HG02759 (cell line): ENCODE results near the gene KIF23.

Experiments used
- ATAC-seq: cut with Tn5 transposase; IDR thresholded peaks from one replicate; pipeline ENCODE4 v1.9.1; 2021; ENCODE audit warnings: mild to moderate bottlenecking, moderate library complexity; ENCODE audit not compliant: unreplicated experiment

The KIF23 gene

GRCh38 chr15:69486481-69487110, 72.4 kb downstream of the KIF23 start:
- ATAC-seq, result no peak

- ATAC-seq, result no peak
Measured at GRCh38 chr15:69489073-69489571, 75.0 kb downstream of the KIF23 start.

- no peak for ATAC-seq
Measured at GRCh38 chr15:69490356-69491037, 76.3 kb downstream of the KIF23 start.

- no peak for ATAC-seq
Measured at GRCh38 chr15:69491038-69491505, 76.9 kb downstream of the KIF23 start.

DNA sequence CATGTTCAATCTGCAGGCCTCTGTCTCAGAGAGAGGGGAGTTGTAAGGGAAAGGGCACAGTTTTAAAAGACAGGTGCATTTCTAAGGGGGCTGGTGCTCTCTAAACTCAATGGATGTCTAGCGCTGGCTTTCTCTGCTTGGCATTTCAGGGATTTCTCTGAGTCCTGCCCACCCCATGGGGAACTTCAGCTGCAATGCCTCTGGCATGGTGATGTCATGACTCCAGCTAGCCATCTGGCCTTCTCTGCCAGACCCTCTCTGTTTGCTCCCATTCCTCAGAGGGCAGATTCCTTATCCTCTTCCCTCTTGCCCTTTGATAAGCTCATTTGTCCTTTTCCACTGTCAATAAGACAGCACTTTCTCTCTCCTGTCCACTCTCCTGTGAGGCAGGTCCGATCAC, 79.3 kb downstream of the KIF23 start:
- ATAC-seq, result no peak

- no peak for ATAC-seq
Measured at GRCh38 chr15:69496001-69496400, 81.9 kb downstream of the KIF23 start.

- ATAC-seq, result no peak
Measured at GRCh38 chr15:69497076-69497475, 82.9 kb downstream of the KIF23 start.

- ATAC-seq, result no peak
Measured at GRCh38 chr15:69497667-69498066, 83.5 kb downstream of the KIF23 start.
